KMS-11 (cell line): Measurements from ENCODE around the gene IQGAP1.

Source experiments
- H2AFZ ChIP-seq: fragments of 200-600 bp; sonication (generic); 2 replicates; pipeline ENCODE4 v1.6.1; 2016; ENCODE audit warnings: antibody characterized with exemption, mixed run types, low read depth
- H3K27ac ChIP-seq: fragments of 200-600 bp; sonication (generic); 2 replicates; pipeline ENCODE4 v1.6.1; 2016; ENCODE audit warnings: mild to moderate bottlenecking, mixed run types
- H3K27me3 ChIP-seq: fragments of 200-600 bp; sonication (generic); 2 replicates; pipeline ENCODE4 v1.6.1; 2017; ENCODE audit warnings: mild to moderate bottlenecking, low read depth, mixed run types, moderate library complexity; ENCODE audit not compliant: insufficient read depth
- H3K36me3 ChIP-seq: fragments of 200-600 bp; sonication (generic); 2 replicates; pipeline ENCODE4 v1.6.1; 2017; ENCODE audit warnings: mild to moderate bottlenecking, mixed run types; ENCODE audit not compliant: insufficient read depth
- H3K4me1 ChIP-seq: fragments of 200-600 bp; sonication (generic); 2 replicates; pipeline ENCODE4 v1.6.1; 2016; ENCODE audit warnings: mild to moderate bottlenecking, low read depth, mixed run types; ENCODE audit not compliant: poor library complexity, severe bottlenecking
- H3K4me2 ChIP-seq: fragments of 200-600 bp; sonication (generic); 2 replicates; pipeline ENCODE4 v1.7.0; 2016; ENCODE audit warnings: mild to moderate bottlenecking, mixed run types
- H3K4me3 ChIP-seq: fragments of 200-600 bp; sonication (generic); IDR thresholded peaks from 2 replicates; pipeline ENCODE4 v1.6.1; 2017; ENCODE audit warnings: low read depth, low read length, mixed read lengths; ENCODE audit not compliant: insufficient read depth
- H3K79me2 ChIP-seq: fragments of 200-600 bp; sonication (generic); 2 replicates; pipeline ENCODE4 v1.6.1; 2016; ENCODE audit warnings: low read depth, mixed run types; ENCODE audit not compliant: insufficient read depth
- H3K9ac ChIP-seq: fragments of 200-600 bp; sonication (generic); 2 replicates; pipeline ENCODE4 v1.6.1; 2016; ENCODE audit warnings: mild to moderate bottlenecking, mixed run types
- H4K20me1 ChIP-seq: fragments of 200-600 bp; sonication (generic); 2 replicates; pipeline ENCODE4 v1.6.1; 2016; ENCODE audit warnings: mild to moderate bottlenecking, mixed run types; ENCODE audit not compliant: insufficient read depth
- TF ChIP-seq, protein P1 (sequence below): fragments of 200-600 bp; sonication (generic); conservative IDR thresholded peaks from 2 replicates; pipeline ENCODE4 v1.6.1; 2017; ENCODE audit warnings: low read depth, mild to moderate bottlenecking, antibody characterized with exemption, low read length, moderate library complexity, mixed read lengths

IQGAP1 gene

DNA sequence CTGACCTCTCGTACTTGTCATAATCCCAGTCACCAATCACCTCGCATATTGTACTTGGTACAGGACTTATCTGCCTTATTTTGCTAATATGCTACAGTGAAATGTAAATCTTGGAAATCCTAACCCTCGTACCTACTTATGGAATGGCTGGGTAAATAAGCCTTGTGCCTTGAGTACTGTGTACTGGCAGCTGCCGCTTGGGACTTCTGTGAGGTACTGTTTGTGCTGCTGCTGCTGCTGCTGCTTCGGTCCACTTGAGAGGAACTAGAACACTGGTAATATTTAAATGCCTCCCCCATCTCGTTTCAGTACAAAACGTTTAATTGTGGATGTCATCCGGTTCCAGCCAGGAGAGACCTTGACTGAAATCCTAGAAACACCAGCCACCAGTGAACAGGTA lies 99.1 kb downstream of the IQGAP1 start:
- Histone ChIP-seq H2AFZ (no peak overlapping the region), H3K9ac (no peak overlapping the region), H3K4me2 (no peak overlapping the region), H3K4me1 (no peaks in the 10 kb centered on the region), H3K36me3 (no peaks in the 10 kb centered on the region), H3K27ac (no peak overlapping the region), H3K4me3 (no peak overlapping the region), H3K27me3 (no peaks in the 10 kb centered on the region), H3K79me2 (no peaks in the 10 kb centered on the region), H4K20me1 (no peaks in the 10 kb centered on the region)
- TF ChIP-seq, protein P1, sequence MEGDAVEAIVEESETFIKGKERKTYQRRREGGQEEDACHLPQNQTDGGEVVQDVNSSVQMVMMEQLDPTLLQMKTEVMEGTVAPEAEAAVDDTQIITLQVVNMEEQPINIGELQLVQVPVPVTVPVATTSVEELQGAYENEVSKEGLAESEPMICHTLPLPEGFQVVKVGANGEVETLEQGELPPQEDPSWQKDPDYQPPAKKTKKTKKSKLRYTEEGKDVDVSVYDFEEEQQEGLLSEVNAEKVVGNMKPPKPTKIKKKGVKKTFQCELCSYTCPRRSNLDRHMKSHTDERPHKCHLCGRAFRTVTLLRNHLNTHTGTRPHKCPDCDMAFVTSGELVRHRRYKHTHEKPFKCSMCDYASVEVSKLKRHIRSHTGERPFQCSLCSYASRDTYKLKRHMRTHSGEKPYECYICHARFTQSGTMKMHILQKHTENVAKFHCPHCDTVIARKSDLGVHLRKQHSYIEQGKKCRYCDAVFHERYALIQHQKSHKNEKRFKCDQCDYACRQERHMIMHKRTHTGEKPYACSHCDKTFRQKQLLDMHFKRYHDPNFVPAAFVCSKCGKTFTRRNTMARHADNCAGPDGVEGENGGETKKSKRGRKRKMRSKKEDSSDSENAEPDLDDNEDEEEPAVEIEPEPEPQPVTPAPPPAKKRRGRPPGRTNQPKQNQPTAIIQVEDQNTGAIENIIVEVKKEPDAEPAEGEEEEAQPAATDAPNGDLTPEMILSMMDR, result no peak

DNA sequence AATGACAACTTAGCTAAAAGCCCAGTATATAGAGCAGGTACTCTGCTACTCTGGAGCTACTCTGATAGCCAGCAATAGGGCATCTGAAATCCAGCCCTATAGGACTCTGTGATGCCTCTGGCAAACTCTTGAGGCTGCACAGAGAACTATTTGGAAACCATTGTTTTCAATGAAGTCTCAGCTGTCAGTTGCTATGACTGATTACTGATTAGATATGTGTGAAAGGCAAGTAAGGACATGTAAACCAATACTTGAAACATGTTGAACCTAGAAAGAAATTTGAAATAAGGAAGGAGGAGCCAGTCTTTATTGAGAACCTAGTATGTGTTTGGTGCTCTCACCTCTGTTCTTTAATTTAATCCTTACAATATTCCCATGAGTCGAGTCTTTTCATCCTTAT lies 101.5 kb downstream of the IQGAP1 start:
- no peaks in the 10 kb centered on the region; the same call in 1 of the 2 replicates for H3K36me3 ChIP-seq
- H3K27ac ChIP-seq, result no peak overlapping the region
- H4K20me1 ChIP-seq, result no peaks in the 10 kb centered on the region
- H3K9ac ChIP-seq, result no peak overlapping the region
- no peaks in the 10 kb centered on the region for H3K79me2 ChIP-seq
- no peak overlapping the region for H3K4me2 ChIP-seq
- no peaks in the 10 kb centered on the region for H3K4me1 ChIP-seq
- H2AFZ ChIP-seq, result no peak overlapping the region
- no peak overlapping the region for H3K4me3 ChIP-seq
- H3K27me3 ChIP-seq, result no peaks in the 10 kb centered on the region
- TF ChIP-seq, protein P1, result no peak

DNA sequence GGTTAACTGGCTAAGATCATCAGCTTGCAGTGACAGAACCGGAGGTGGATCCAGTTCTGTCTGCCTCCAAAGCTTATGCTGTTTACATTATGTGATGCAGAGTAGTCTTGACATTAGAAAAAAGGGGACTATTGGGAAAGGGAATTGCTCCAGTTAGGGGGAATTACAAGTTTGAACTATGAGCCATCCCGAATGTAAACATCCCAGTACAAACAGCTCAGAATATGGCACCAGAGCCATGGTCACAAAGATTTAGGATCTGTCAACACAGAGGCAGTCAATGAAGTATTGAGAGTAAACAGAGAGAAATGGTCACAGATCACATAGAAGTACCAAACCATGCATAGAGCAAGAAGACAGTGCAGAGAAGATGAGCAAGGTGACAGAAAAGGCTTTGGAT lies 101.9 kb downstream of the IQGAP1 start:
- no peaks in the 10 kb centered on the region; the same call in 1 of the 2 replicates for H3K36me3 ChIP-seq
- no peaks in the 10 kb centered on the region for H3K4me1 ChIP-seq
- no peak overlapping the region for H3K9ac ChIP-seq

DNA sequence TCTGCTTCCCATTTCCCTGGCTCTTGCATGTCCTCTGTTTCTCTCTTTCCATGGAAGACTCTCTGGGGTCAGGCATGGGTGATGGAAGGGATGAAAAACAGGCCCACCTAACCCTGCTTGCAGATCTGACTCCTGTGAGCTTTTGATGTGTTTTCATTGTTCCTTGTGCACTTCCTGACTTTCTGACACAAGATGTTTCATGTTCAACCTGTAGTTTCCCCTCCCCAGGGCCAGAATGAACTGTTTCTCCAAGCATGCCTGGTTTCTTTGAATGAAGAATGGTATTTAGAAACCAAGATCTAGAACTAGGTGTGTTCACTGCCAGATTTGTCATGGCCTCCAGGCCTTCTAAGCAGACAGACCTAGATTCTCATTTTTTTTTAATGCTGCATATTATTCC lies 105.6 kb downstream of the IQGAP1 start:
- TF ChIP-seq, protein P1, result no peak
- Histone ChIP-seq H3K36me3 (peaks cover 7% of the 10 kb centered on the region; the same call in 1 of the 2 replicates), H3K79me2 (no peaks in the 10 kb centered on the region), H3K9ac (no peak overlapping the region), H3K4me2 (no peak overlapping the region), H4K20me1 (no peaks in the 10 kb centered on the region), H3K27me3 (no peaks in the 10 kb centered on the region), H2AFZ (no peak overlapping the region), H3K4me1 (no peaks in the 10 kb centered on the region), H3K4me3 (no peak overlapping the region), H3K27ac (no peak overlapping the region)

More for the DNA sequence above, 101.9 kb downstream of the IQGAP1 start:
- no peak overlapping the region for H3K4me2 ChIP-seq
- no peak overlapping the region for H2AFZ ChIP-seq
- H3K4me3 ChIP-seq, result no peak overlapping the region
- H3K27me3 ChIP-seq, result no peaks in the 10 kb centered on the region
- no peaks in the 10 kb centered on the region for H3K79me2 ChIP-seq
- TF ChIP-seq, protein P1, result no peak
- no peak overlapping the region for H3K27ac ChIP-seq
- H4K20me1 ChIP-seq, result no peaks in the 10 kb centered on the region
